ENCODE measurements around the gene TGFB1I1.
"Not testable (repeated sequence)": the region's sequence is repeated elsewhere in the genome, so short reads cannot be mapped to it uniquely, and the experiment has no call there.

The TGFB1I1 gene

GRCh38 chr16:31435341-31436220, 36.4 kb upstream of the TGFB1I1 start:
- no peak for TF ChIP-seq CTCF (IDR thresholded peaks at IDR 0.05; ENCODE audit: insufficient read depth, low read length, poor library complexity, severe bottlenecking)
- no peak for TF ChIP-seq EZH2phosphoT487 (conservative IDR thresholded peaks at IDR 0.05; ENCODE audit: low read length)
- no peaks in the 10 kb centered on the region for H3K9me2 ChIP-seq (replicated peaks; ENCODE audit: insufficient read depth, low read length)
- no peak overlapping the region for H3K27ac ChIP-seq (ENCODE audit: low read depth, low read length)
- peaks cover 3% of the 10 kb centered on the region; the same call in 1 of the 2 replicates for H3F3A ChIP-seq (ENCODE audit: insufficient read depth)
- no peaks in the 10 kb centered on the region for H3K79me2 ChIP-seq (ENCODE audit: insufficient read depth, low read length)
- H3K4me2 ChIP-seq (ENCODE audit: low read depth, low read length, poor library complexity, severe bottlenecking), result no peak overlapping the region
- no peaks in the 10 kb centered on the region for H3K9me3 ChIP-seq (ENCODE audit: insufficient read depth, low read length)
- H3K4me3 ChIP-seq (ENCODE audit: insufficient read depth, low read length, poor library complexity, severe bottlenecking), result no peak overlapping the region
- H3K9ac ChIP-seq (ENCODE audit: low read length), result no peak overlapping the region
- H3K27me3 ChIP-seq (ENCODE audit: low read length), result no peaks in the 10 kb centered on the region
- H3K36me3 ChIP-seq (ENCODE audit: low read length), result no peaks in the 10 kb centered on the region
- H4K20me1 ChIP-seq (ENCODE audit: low read depth, low read length), result no peaks in the 10 kb centered on the region
- no peak overlapping the region for H2AFZ ChIP-seq (ENCODE audit: low read depth, low read length, severe bottlenecking)

- Histone ChIP-seq H4K20me1 (ENCODE audit: low read depth, low read length) (no peaks in the 10 kb centered on the region), H3K9me3 (ENCODE audit: insufficient read depth, low read length) (no peaks in the 10 kb centered on the region), H3K27me3 (ENCODE audit: low read length) (no peaks in the 10 kb centered on the region), H3K36me3 (ENCODE audit: low read length) (no peaks in the 10 kb centered on the region), H3K9me2 (replicated peaks; ENCODE audit: insufficient read depth, low read length) (no peaks in the 10 kb centered on the region), H2AFZ (ENCODE audit: low read depth, low read length, severe bottlenecking) (no peak overlapping the region), H3K79me2 (ENCODE audit: insufficient read depth, low read length) (no peaks in the 10 kb centered on the region), H3K4me3 (ENCODE audit: insufficient read depth, low read length, poor library complexity, severe bottlenecking) (no peak overlapping the region), H3K9ac (ENCODE audit: low read length) (no peak overlapping the region), H3K4me2 (ENCODE audit: low read depth, low read length, poor library complexity, severe bottlenecking) (no peak overlapping the region), H3F3A (ENCODE audit: insufficient read depth) (peaks cover 3% of the 10 kb centered on the region; the same call in 1 of the 2 replicates), H3K27ac (ENCODE audit: low read depth, low read length) (no peak overlapping the region)
- TF ChIP-seq EZH2phosphoT487 (conservative IDR thresholded peaks at IDR 0.05; ENCODE audit: low read length), result no peak
- no peak for TF ChIP-seq CTCF (IDR thresholded peaks at IDR 0.05; ENCODE audit: insufficient read depth, low read length, poor library complexity, severe bottlenecking)
Observed at GRCh38 chr16:31436221-31437045, 35.5 kb upstream of the TGFB1I1 start.

- H3K4me3 ChIP-seq (ENCODE audit: insufficient read depth, low read length, poor library complexity, severe bottlenecking), result no peak overlapping the region
- no peak overlapping the region for H2AFZ ChIP-seq (ENCODE audit: low read depth, low read length, severe bottlenecking)
- H3F3A ChIP-seq (ENCODE audit: insufficient read depth), result peaks cover 3% of the 10 kb centered on the region; the same call in 1 of the 2 replicates
- H3K9ac ChIP-seq (ENCODE audit: low read length), result no peak overlapping the region
- H3K27ac ChIP-seq (ENCODE audit: low read depth, low read length), result no peak overlapping the region
- no peaks in the 10 kb centered on the region for H3K9me2 ChIP-seq (replicated peaks; ENCODE audit: insufficient read depth, low read length)
- H3K4me2 ChIP-seq (ENCODE audit: low read depth, low read length, poor library complexity, severe bottlenecking), result no peak overlapping the region
- no peaks in the 10 kb centered on the region for H3K27me3 ChIP-seq (ENCODE audit: low read length)
- TF ChIP-seq CTCF (IDR thresholded peaks at IDR 0.05; ENCODE audit: insufficient read depth, low read length, poor library complexity, severe bottlenecking) (no peak), EZH2phosphoT487 (conservative IDR thresholded peaks at IDR 0.05; ENCODE audit: low read length) (no peak)
- H3K9me3 ChIP-seq (ENCODE audit: insufficient read depth, low read length), result no peaks in the 10 kb centered on the region
- no peaks in the 10 kb centered on the region for H3K36me3 ChIP-seq (ENCODE audit: low read length)
- no peaks in the 10 kb centered on the region for H3K79me2 ChIP-seq (ENCODE audit: insufficient read depth, low read length)
- H4K20me1 ChIP-seq (ENCODE audit: low read depth, low read length), result no peaks in the 10 kb centered on the region
Observed at GRCh38 chr16:31438414-31438813, 33.5 kb upstream of the TGFB1I1 start.

- not testable (repeated sequence) for H3K9me3 ChIP-seq (ENCODE audit: insufficient read depth, low read length); H3K36me3 ChIP-seq (ENCODE audit: low read length); H3K27ac ChIP-seq (ENCODE audit: low read depth, low read length); H3K79me2 ChIP-seq (ENCODE audit: insufficient read depth, low read length); H3K27me3 ChIP-seq (ENCODE audit: low read length); H3K4me3 ChIP-seq (ENCODE audit: insufficient read depth, low read length, poor library complexity, severe bottlenecking); H3K9ac ChIP-seq (ENCODE audit: low read length); H4K20me1 ChIP-seq (ENCODE audit: low read depth, low read length); H3F3A ChIP-seq (ENCODE audit: insufficient read depth); H3K9me2 ChIP-seq (replicated peaks; ENCODE audit: insufficient read depth, low read length); H2AFZ ChIP-seq (ENCODE audit: low read depth, low read length, severe bottlenecking)
- peak overlapping the region; percentile 5 for H3K4me2 ChIP-seq (ENCODE audit: low read depth, low read length, poor library complexity, severe bottlenecking)
Observed at GRCh38 chr16:31439023-31439422, 32.9 kb upstream of the TGFB1I1 start.

Measured in SU-DHL-6 (cell line).